Measurements from ENCODE around the gene TFEC. TPM values are rescaled to one million over a fixed set of nuclear protein-coding genes. Genes with fewer than 3 reads are reported as not detected.
"Not testable (repeated sequence)": the region's sequence is repeated elsewhere in the genome, so short reads cannot be mapped to it uniquely, and the experiment has no call there.

The TFEC gene
- total RNA-seq, 1 experiment from 2014 or later = 0.12 TPM

DNA sequence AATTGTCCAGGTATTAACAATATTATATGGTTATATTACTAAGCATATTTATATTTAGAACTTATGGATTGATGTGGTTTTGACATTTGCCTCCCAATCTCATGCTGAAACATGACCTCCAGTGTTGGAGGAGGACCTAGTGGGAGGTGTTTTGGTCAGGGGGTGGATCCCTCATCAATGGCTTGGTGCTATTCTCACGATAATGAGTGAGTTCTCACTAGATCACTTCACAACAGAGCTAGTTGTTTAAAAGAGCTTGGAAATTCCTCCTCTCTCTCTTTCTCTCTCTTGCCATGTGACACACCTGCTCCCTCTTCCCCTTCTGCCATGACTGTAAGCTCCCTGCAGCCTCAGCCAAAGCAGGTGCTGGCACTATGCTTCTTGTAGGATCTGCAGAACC, 19.0 kb downstream of the TFEC start:
- TF ChIP-seq, protein P1, sequence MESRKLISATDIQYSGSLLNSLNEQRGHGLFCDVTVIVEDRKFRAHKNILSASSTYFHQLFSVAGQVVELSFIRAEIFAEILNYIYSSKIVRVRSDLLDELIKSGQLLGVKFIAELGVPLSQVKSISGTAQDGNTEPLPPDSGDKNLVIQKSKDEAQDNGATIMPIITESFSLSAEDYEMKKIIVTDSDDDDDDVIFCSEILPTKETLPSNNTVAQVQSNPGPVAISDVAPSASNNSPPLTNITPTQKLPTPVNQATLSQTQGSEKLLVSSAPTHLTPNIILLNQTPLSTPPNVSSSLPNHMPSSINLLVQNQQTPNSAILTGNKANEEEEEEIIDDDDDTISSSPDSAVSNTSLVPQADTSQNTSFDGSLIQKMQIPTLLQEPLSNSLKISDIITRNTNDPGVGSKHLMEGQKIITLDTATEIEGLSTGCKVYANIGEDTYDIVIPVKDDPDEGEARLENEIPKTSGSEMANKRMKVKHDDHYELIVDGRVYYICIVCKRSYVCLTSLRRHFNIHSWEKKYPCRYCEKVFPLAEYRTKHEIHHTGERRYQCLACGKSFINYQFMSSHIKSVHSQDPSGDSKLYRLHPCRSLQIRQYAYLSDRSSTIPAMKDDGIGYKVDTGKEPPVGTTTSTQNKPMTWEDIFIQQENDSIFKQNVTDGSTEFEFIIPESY (IDR thresholded peaks at IDR 0.05; ENCODE audit: extremely low read depth, insufficient replicate concordance, low read length) = no peak
- TF ChIP-seq, protein P2, sequence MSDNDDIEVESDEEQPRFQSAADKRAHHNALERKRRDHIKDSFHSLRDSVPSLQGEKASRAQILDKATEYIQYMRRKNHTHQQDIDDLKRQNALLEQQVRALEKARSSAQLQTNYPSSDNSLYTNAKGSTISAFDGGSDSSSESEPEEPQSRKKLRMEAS (IDR thresholded peaks at IDR 0.05) = no peak
- no peak for TF ChIP-seq TCF7L2 (IDR thresholded peaks at IDR 0.05; ENCODE audit: borderline replicate concordance, extremely low read depth, insufficient read depth, insufficient read length)
- no peak for TF ChIP-seq CBX3 (IDR thresholded peaks at IDR 0.05; ENCODE audit: low read depth)
- no peak for TF ChIP-seq YY1 (IDR thresholded peaks at IDR 0.05; ENCODE audit: extremely low read depth, insufficient replicate concordance, low read depth, low read length)
- TF ChIP-seq, protein P3, sequence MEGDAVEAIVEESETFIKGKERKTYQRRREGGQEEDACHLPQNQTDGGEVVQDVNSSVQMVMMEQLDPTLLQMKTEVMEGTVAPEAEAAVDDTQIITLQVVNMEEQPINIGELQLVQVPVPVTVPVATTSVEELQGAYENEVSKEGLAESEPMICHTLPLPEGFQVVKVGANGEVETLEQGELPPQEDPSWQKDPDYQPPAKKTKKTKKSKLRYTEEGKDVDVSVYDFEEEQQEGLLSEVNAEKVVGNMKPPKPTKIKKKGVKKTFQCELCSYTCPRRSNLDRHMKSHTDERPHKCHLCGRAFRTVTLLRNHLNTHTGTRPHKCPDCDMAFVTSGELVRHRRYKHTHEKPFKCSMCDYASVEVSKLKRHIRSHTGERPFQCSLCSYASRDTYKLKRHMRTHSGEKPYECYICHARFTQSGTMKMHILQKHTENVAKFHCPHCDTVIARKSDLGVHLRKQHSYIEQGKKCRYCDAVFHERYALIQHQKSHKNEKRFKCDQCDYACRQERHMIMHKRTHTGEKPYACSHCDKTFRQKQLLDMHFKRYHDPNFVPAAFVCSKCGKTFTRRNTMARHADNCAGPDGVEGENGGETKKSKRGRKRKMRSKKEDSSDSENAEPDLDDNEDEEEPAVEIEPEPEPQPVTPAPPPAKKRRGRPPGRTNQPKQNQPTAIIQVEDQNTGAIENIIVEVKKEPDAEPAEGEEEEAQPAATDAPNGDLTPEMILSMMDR (IDR thresholded peaks at IDR 0.05 in 2 of 3, conservative IDR thresholded peaks at IDR 0.05 in 1 of 3; ENCODE audit: borderline replicate concordance in 1 of 3, insufficient read depth in 1 of 3, low read depth in 2 of 3, low read length in 2 of 3) = no peak
- no TSS peak for BruUV-seq (replicated peaks)
- ChIA-PET RAD21 (ENCODE audit: low non-redundant PET in 1 of 2, low total read pairs in 2 of 2, uncharacterized antibody in 2 of 2, unreplicated experiment in 2 of 2) (no interaction called here), CTCF (no interaction called here), POLR2A (no interaction called here)
- Histone ChIP-seq H4K20me1 (ENCODE audit: insufficient read depth) (no peaks in the 10 kb centered on the region), H3K36me3 (ENCODE audit: control insufficient read depth in 1 of 2, insufficient read depth in 2 of 2, low read length in 2 of 2) (no peaks in the 10 kb centered on the region), H3K79me2 (ENCODE audit: insufficient read depth, low read length) (no peaks in the 10 kb centered on the region), H3K9ac (ENCODE audit: low read length) (no peak overlapping the region), H2AFZ (ENCODE audit: low read depth, low read length, poor library complexity, severe bottlenecking) (no peak overlapping the region), H3K4me3 (replicated peaks in 1 of 2; ENCODE audit: low read depth in 1 of 2, low read length in 2 of 2) (no peak overlapping the region), H3K9me2 (ENCODE audit: insufficient read depth) (0 out of 2 replicates have a peak, but pooled peaks cover 3% of the 10 kb centered on the region), H3K9me3 (ENCODE audit: control insufficient read depth in 1 of 2, insufficient read depth in 1 of 2, low read depth in 1 of 2, low read length in 2 of 2) (no peaks in the 10 kb centered on the region), H3K27ac (ENCODE audit: low read depth, low read length) (no peak overlapping the region), H3K4me1 (ENCODE audit: control insufficient read depth in 1 of 2, insufficient read depth in 2 of 2, low read length in 2 of 2) (no peaks in the 10 kb centered on the region), H3K27me3 (ENCODE audit: insufficient read depth, low read length) (no peaks in the 10 kb centered on the region), H3K4me2 (ENCODE audit: low read length) (no peak overlapping the region)
- intact Hi-C loops (cut with micrococcal nuclease) = no loop called here
- ATAC-seq (no peak), DNase-seq (ENCODE audit: low read depth, low spot score) (no peak)

DNA sequence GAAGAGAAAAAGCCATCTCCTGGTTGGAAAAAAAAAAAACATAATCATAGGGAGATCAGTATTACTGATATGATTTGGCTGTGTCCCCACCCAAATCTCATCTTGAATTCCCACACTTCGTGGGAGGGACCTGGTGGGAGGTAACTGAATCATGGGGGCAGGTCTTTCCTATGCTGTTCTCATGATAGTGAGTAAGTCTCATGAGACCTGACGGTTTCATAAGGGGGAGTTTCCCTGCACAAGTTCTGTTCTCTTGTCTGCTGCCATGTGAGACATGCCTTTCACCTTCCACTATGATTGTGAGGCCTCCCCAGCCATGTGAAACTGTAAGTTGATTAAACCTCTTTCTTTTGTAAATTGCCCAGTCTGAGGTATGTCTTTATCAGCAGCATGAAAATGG, 25.8 kb downstream of the TFEC start:
- POLR2A ChIA-PET; H3K36me3 ChIP-seq (ENCODE audit: control insufficient read depth in 1 of 2, insufficient read depth in 2 of 2, low read length in 2 of 2); RAD21 ChIA-PET (ENCODE audit: low non-redundant PET in 1 of 2, low total read pairs in 2 of 2, uncharacterized antibody in 2 of 2, unreplicated experiment in 2 of 2); H3K9me2 ChIP-seq (ENCODE audit: insufficient read depth); H2AFZ ChIP-seq (ENCODE audit: low read depth, low read length, poor library complexity, severe bottlenecking); H3K27me3 ChIP-seq (ENCODE audit: insufficient read depth, low read length); BruUV-seq (replicated peaks); H3K4me2 ChIP-seq (ENCODE audit: low read length); H3K79me2 ChIP-seq (ENCODE audit: insufficient read depth, low read length); H3K9ac ChIP-seq (ENCODE audit: low read length); ATAC-seq; intact Hi-C loops (cut with micrococcal nuclease); H3K4me3 ChIP-seq (replicated peaks in 1 of 2; ENCODE audit: low read depth in 1 of 2, low read length in 2 of 2); H3K4me1 ChIP-seq (ENCODE audit: control insufficient read depth in 1 of 2, insufficient read depth in 2 of 2, low read length in 2 of 2); H3K27ac ChIP-seq (ENCODE audit: low read depth, low read length); H3K9me3 ChIP-seq (ENCODE audit: control insufficient read depth in 1 of 2, insufficient read depth in 1 of 2, low read depth in 1 of 2, low read length in 2 of 2); CTCF ChIA-PET; H4K20me1 ChIP-seq (ENCODE audit: insufficient read depth); DNase-seq (ENCODE audit: low read depth, low spot score): not testable (repeated sequence)

Measured in HCT116 (cell line).